Prostate gland (tissue), 2 donors: ENCODE results near the gene FAM168A. TPM values are rescaled to one million over a fixed set of nuclear protein-coding genes. Genes with fewer than 3 reads are reported as not detected.

Experiments
- DNase-seq: peaks from one replicate; pipeline ENCODE4 v3.0.0-alpha.2; 2019; ENCODE audit warnings: low spot score
- H3K27ac ChIP-seq, 2 donors: fragments of 200-600 bp; sonication (generic); 2 replicates each; pipeline ENCODE4 v1.5.1; 2017 to 2019
- H3K27me3 ChIP-seq: fragments of 200-600 bp; sonication (generic); replicated peaks from 2 replicates; pipeline ENCODE4 v1.5.1; 2019; ENCODE audit not compliant: insufficient read depth
- H3K36me3 ChIP-seq, 2 donors: fragments of 200-600 bp; sonication (generic); 1 replicate in 1 of 2; 2 replicates in 1 of 2; pipeline versions ENCODE4 v1.5.1 to v1.8.1; 2017 to 2019
- H3K4me1 ChIP-seq: fragments of 200-600 bp; sonication (generic); replicated peaks from 2 replicates; pipeline ENCODE4 v1.5.1; 2019
- H3K4me3 ChIP-seq, 2 donors: fragments of 200-600 bp; sonication (generic); 2 replicates each; pipeline ENCODE4 v1.5.1; 2017 to 2019
- H3K9me3 ChIP-seq: fragments of 200-600 bp; sonication (generic); 2 replicates; pipeline ENCODE4 v1.5.1; 2017
- CTCF ChIP-seq, 4 experiments: fragments of 200-600 bp in 2 of 4; fragments of 450-650 bp in 2 of 4; sonication (generic) in 2 of 4; IDR thresholded peaks; 1 replicate in 3 of 4; 2 replicates in 1 of 4; pipeline ENCODE4 v1.5.1; 2016 to 2019; ENCODE audit warnings: antibody characterized with exemption in 4 of 4, mild to moderate bottlenecking in 2 of 4, moderate library complexity in 2 of 4
- POLR2A ChIP-seq: fragments of 450-650 bp; IDR thresholded peaks from one replicate; pipeline ENCODE4 v1.6.1; 2016; ENCODE audit warnings: antibody characterized with exemption, mild to moderate bottlenecking
- POLR2AphosphoS5 ChIP-seq: sonication (generic); formaldehyde crosslinking; IDR thresholded peaks from one replicate; pipeline ENCODE4 v1.6.1; 2017; ENCODE audit warnings: antibody characterized with exemption
- WGBS: methylation state at CpG from one replicate; pipeline ENCODE4 v1.1.5; 2018; 5-methylcytosine and 5-hydroxymethylcytosine counted together
- intact Hi-C: fragments of 100-400 bp; cut with DNase I; formaldehyde crosslinking; loops from one replicate; pipeline ENCODE4 v1.14.2; 2022
- total RNA-seq, 2 donors: library from RNA; depleted of rRNA; stranded (reverse); fragments of >200 nt; gene quantifications; one replicate each; pipeline ENCODE4 v1.1.0, GENCODE V29; 2016

Gene FAM168A
- total RNA-seq, 2 donors from 2014 or later, result 27.3 to 38.3 TPM

- Histone ChIP-seq H3K27me3 (no peaks in the 10 kb centered on the region), H3K4me3 (no peak overlapping the region), H3K36me3 (no peaks in the 10 kb centered on the region), H3K9me3 (no peaks in the 10 kb centered on the region), H3K4me1 (peaks cover 6% of the 10 kb centered on the region), H3K27ac (no peak overlapping the region)
- intact Hi-C loops, result no loop called here
- 69% methylated on average over 9 of the region's 9 CpGs for WGBS
- TF ChIP-seq POLR2A, result no peak
- no peak for TF ChIP-seq POLR2AphosphoS5
- no peak for TF ChIP-seq CTCF (IDR thresholded peaks at IDR 0.05)
- DNase-seq, result no peak
These were observed 214.4 kb downstream of the FAM168A start for GRCh38 chr11:73383249-73384124.

- 72% methylated on average over 3 of the region's 3 CpGs for WGBS
- TF ChIP-seq CTCF (IDR thresholded peaks at IDR 0.05), result no peak
- TF ChIP-seq POLR2AphosphoS5, result no peak
- TF ChIP-seq POLR2A, result no peak
- Histone ChIP-seq H3K27ac (no peak overlapping the region), H3K4me1 (peaks cover 6% of the 10 kb centered on the region), H3K9me3 (no peaks in the 10 kb centered on the region), H3K27me3 (no peaks in the 10 kb centered on the region), H3K36me3 (no peaks in the 10 kb centered on the region), H3K4me3 (no peak overlapping the region)
- no peak for DNase-seq
- intact Hi-C loops, result no loop called here
These were observed 215.2 kb downstream of the FAM168A start for GRCh38 chr11:73382747-73383146.

DNA sequence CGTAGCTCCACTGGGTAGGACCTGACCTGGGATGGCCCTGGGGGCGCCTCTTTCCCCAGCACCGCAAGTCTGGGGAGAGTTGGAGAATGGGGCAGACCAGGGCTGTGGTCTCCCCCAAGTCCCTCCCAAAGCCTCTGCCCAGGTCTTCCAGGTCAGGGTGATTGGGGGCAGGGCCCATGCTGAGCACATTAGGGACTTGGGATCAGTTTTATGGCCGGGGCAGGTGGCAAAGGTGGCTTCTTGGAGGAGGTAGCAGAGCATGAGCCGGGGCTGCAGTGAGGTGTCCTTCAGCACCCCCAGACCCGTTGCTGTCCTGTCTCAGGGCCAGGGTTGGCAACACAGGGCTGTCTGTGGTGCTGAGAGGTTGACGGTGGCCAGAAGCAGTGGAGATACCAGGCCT, 215.7 kb downstream of the FAM168A start:
- DNase-seq, result no peak
- intact Hi-C loops, result no loop called here
- Histone ChIP-seq H3K36me3 (no peaks in the 10 kb centered on the region), H3K9me3 (no peaks in the 10 kb centered on the region), H3K27ac (no peak overlapping the region), H3K4me3 (no peak overlapping the region), H3K4me1 (peaks cover 6% of the 10 kb centered on the region), H3K27me3 (no peaks in the 10 kb centered on the region)
- WGBS, result 95% methylated on average over 7 of the region's 7 CpGs
- TF ChIP-seq CTCF (IDR thresholded peaks at IDR 0.05), result no peak
- no peak for TF ChIP-seq POLR2A
- no peak for TF ChIP-seq POLR2AphosphoS5

- Histone ChIP-seq H3K27me3 (no peaks in the 10 kb centered on the region), H3K4me3 (no peak overlapping the region), H3K9me3 (no peaks in the 10 kb centered on the region), H3K36me3 (no peaks in the 10 kb centered on the region), H3K27ac (no peak overlapping the region), H3K4me1 (peaks cover 8% of the 10 kb centered on the region)
- DNase-seq, result no peak
- TF ChIP-seq CTCF (IDR thresholded peaks at IDR 0.05), result no peak
- TF ChIP-seq POLR2AphosphoS5, result no peak
- TF ChIP-seq POLR2A, result no peak
- intact Hi-C loops, result no loop called here
- WGBS, result 86% methylated on average over 6 of the region's 6 CpGs
These were observed 216.3 kb downstream of the FAM168A start for GRCh38 chr11:73381589-73381988.

GRCh38 chr11:73380897-73381410, 217.0 kb downstream of the FAM168A start:
- DNase-seq, result no peak
- no peaks in the 10 kb centered on the region for H3K27me3 ChIP-seq
- no peak overlapping the region for H3K4me3 ChIP-seq
- TF ChIP-seq CTCF (IDR thresholded peaks at IDR 0.05) (no peak), POLR2AphosphoS5 (no peak), POLR2A (no peak)
- WGBS, result 93% methylated on average over 4 of the region's 4 CpGs
- no peak overlapping the region for H3K27ac ChIP-seq
- intact Hi-C loops, result no loop called here
- no peaks in the 10 kb centered on the region for H3K9me3 ChIP-seq
- H3K4me1 ChIP-seq, result peaks cover 9% of the 10 kb centered on the region
- no peaks in the 10 kb centered on the region for H3K36me3 ChIP-seq
